ENCODE data around the gene ANP32B.

- TF ChIP-seq CTCF (IDR thresholded peaks at IDR 0.05) (no peak), POLR2A (IDR thresholded peaks at IDR 0.05) (no peak), EP300 (IDR thresholded peaks at IDR 0.05) (no peak), POLR2AphosphoS5 (IDR thresholded peaks at IDR 0.05) (no peak)
Observed at GRCh38 chr9:98008764-98009163, 25.6 kb downstream of the ANP32B start.

All from sigmoid colon (tissue), 4 donors.